Activated CD8-positive, alpha-beta memory T cell treated with anti-CD3 and anti-CD28 coated beads for 36 hours (primary cell): ENCODE results near the gene LUC7L3. TPM values are rescaled to one million over a fixed set of nuclear protein-coding genes. Genes with fewer than 3 reads are reported as not detected.

Experiments
- CTCF ChIA-PET: fragments of 350-600 bp; sonication (Branson Sonifier 250); formaldehyde crosslinking; loops from one replicate; lab custom pipeline; 2021; ENCODE audit warnings: antibody characterized with exemption; lab: Charles Lee
- POLR2A ChIA-PET: fragments of 350-600 bp; sonication (Branson Sonifier 250); formaldehyde crosslinking; loops from one replicate; lab custom pipeline; 2021; ENCODE audit warnings: antibody characterized with exemption; lab: Charles Lee
- total RNA-seq, 2 experiments: library from RNA; stranded (reverse); gene quantifications; one replicate each; pipeline ENCODE4 v1.2.3, GENCODE V29; 2021

LUC7L3 gene
- total RNA-seq, 2 experiments from 2014 or later, result 107 to 112 TPM

GRCh38 chr17:50767446-50767845 is 48.0 kb downstream of the LUC7L3 start, which contains the start of gene ANKRD40CL:
ANKRD40CL (minus strand) TSS chr17:50767518; CDS start chr17:50766913, 605 bp downstream.
- POLR2A ChIA-PET, result no interaction called here
- CTCF ChIA-PET, result interaction anchor here (0.7 kb wide), 1 partner anchor 12 kb away, joined by 3 read pairs; no protein-coding TSS in a partner anchor

GRCh38 chr17:50768346-50768761 is 49.0 kb downstream of the LUC7L3 start:
- ChIA-PET POLR2A (no interaction called here), CTCF (no interaction called here)

GRCh38 chr17:50769884-50770283 is 50.5 kb downstream of the LUC7L3 start:
- POLR2A ChIA-PET, result no interaction called here

GRCh38 chr17:50770346-50770745 is 50.9 kb downstream of the LUC7L3 start:
- ChIA-PET POLR2A (no interaction called here), CTCF (no interaction called here)

More at GRCh38 chr17:50769884-50770283, 50.5 kb downstream of the LUC7L3 start:
- CTCF ChIA-PET, result no interaction called here

GRCh38 chr17:50771991-50772785 is 52.8 kb downstream of the LUC7L3 start:
- ChIA-PET POLR2A (interaction anchor here (0.7 kb wide), 1 partner anchor 65 kb away, joined by 3 read pairs; no protein-coding TSS in a partner anchor), CTCF (interaction anchor here (2.8 kb wide), 1 partner anchor 11 kb away, joined by 13 read pairs; no protein-coding TSS in a partner anchor)

GRCh38 chr17:50774225-50774803 is 54.9 kb downstream of the LUC7L3 start:
- POLR2A ChIA-PET, result no interaction called here
- CTCF ChIA-PET, result interaction anchor here (2.8 kb wide), 1 partner anchor 9 kb away, joined by 13 read pairs; no protein-coding TSS in a partner anchor

- CTCF ChIA-PET, result interaction anchor here (0.6 to 1.0 kb wide), 2 partner anchors 76 to 1085 kb away, joined by 3 read pairs; no protein-coding TSS in a partner anchor
Observed at GRCh38 chr17:50775926-50776325, 56.5 kb downstream of the LUC7L3 start.

GRCh38 chr17:50778471-50778870 is 59.1 kb downstream of the LUC7L3 start:
- CTCF ChIA-PET, result no interaction called here
- POLR2A ChIA-PET, result no interaction called here

More at GRCh38 chr17:50775926-50776325, 56.5 kb downstream of the LUC7L3 start:
- POLR2A ChIA-PET, result no interaction called here

GRCh38 chr17:50778988-50779387 is 59.6 kb downstream of the LUC7L3 start:
- ChIA-PET POLR2A (no interaction called here), CTCF (no interaction called here)

- POLR2A ChIA-PET, result interaction anchor here (0.6 kb wide), 1 partner anchor 34 kb away, joined by 3 read pairs; no protein-coding TSS in a partner anchor
- CTCF ChIA-PET, result interaction anchor here (0.6 to 0.8 kb wide), 3 partner anchors 12 to 263 kb away, joined by 3 read pairs; no protein-coding TSS in a partner anchor
Observed at GRCh38 chr17:50779747-50780353, 60.4 kb downstream of the LUC7L3 start.

- CTCF ChIA-PET, result interaction anchor here (4.2 kb wide), 1 partner anchor 61 kb away, joined by 49 read pairs; no protein-coding TSS in a partner anchor
- POLR2A ChIA-PET, result no interaction called here
Observed at GRCh38 chr17:50781167-50781566, 61.8 kb downstream of the LUC7L3 start.

- ChIA-PET POLR2A (interaction anchor here (0.8 kb wide), 1 partner anchor 82 kb away, joined by 3 read pairs; no protein-coding TSS in a partner anchor), CTCF (interaction anchor here (0.8 to 4.7 kb wide), 28 partner anchors 10 to 181 kb away, joined by 3 to 49 read pairs (median 5); no protein-coding TSS in a partner anchor)
Observed at GRCh38 chr17:50783193-50783660, 63.8 kb downstream of the LUC7L3 start.

GRCh38 chr17:50783905-50784304 is 64.5 kb downstream of the LUC7L3 start:
- CTCF ChIA-PET, result interaction anchor here (1.0 to 4.7 kb wide), 12 partner anchors 11 to 176 kb away, joined by 3 to 49 read pairs (median 6); no protein-coding TSS in a partner anchor

GRCh38 chr17:50785126-50785525 is 65.7 kb downstream of the LUC7L3 start:
- ChIA-PET POLR2A (no interaction called here), CTCF (interaction anchor here (1.0 to 4.7 kb wide), 4 partner anchors 32 to 261 kb away, joined by 3 to 49 read pairs (median 14); no protein-coding TSS in a partner anchor)

More at GRCh38 chr17:50783905-50784304, 64.5 kb downstream of the LUC7L3 start:
- POLR2A ChIA-PET, result no interaction called here

GRCh38 chr17:50785946-50786570 is 66.7 kb downstream of the LUC7L3 start:
- POLR2A ChIA-PET, result no interaction called here

GRCh38 chr17:50787106-50787505 is 67.7 kb downstream of the LUC7L3 start:
- CTCF ChIA-PET, result interaction anchor here (1.4 kb wide), 1 partner anchor 55 kb away, joined by 4 read pairs; no protein-coding TSS in a partner anchor
- POLR2A ChIA-PET, result no interaction called here

More at GRCh38 chr17:50785946-50786570, 66.7 kb downstream of the LUC7L3 start:
- CTCF ChIA-PET, result interaction anchor here (0.7 to 4.7 kb wide), 3 partner anchors 56 to 169 kb away, joined by 3 to 23 read pairs (median 4); no protein-coding TSS in a partner anchor

GRCh38 chr17:50790618-50791017 is 71.2 kb downstream of the LUC7L3 start:
- CTCF ChIA-PET, result interaction anchor here (0.6 kb wide), 1 partner anchor 51 kb away, joined by 3 read pairs; no protein-coding TSS in a partner anchor
- POLR2A ChIA-PET, result no interaction called here

GRCh38 chr17:50792132-50792531 is 72.7 kb downstream of the LUC7L3 start:
- POLR2A ChIA-PET, result no interaction called here

More at GRCh38 chr17:50792132-50792531, 72.7 kb downstream of the LUC7L3 start:
- CTCF ChIA-PET, result interaction anchor here (1.5 kb wide), 1 partner anchor 10 kb away, joined by 4 read pairs; no protein-coding TSS in a partner anchor
